ENCODE results near the gene REV3L.
A peak's percentile ranks its signal among the peaks of the same experiment; 100 is the strongest.
"Not testable (repeated sequence)": the region's sequence is repeated elsewhere in the genome, so short reads cannot be mapped to it uniquely, and the experiment has no call there.

REV3L gene

DNA sequence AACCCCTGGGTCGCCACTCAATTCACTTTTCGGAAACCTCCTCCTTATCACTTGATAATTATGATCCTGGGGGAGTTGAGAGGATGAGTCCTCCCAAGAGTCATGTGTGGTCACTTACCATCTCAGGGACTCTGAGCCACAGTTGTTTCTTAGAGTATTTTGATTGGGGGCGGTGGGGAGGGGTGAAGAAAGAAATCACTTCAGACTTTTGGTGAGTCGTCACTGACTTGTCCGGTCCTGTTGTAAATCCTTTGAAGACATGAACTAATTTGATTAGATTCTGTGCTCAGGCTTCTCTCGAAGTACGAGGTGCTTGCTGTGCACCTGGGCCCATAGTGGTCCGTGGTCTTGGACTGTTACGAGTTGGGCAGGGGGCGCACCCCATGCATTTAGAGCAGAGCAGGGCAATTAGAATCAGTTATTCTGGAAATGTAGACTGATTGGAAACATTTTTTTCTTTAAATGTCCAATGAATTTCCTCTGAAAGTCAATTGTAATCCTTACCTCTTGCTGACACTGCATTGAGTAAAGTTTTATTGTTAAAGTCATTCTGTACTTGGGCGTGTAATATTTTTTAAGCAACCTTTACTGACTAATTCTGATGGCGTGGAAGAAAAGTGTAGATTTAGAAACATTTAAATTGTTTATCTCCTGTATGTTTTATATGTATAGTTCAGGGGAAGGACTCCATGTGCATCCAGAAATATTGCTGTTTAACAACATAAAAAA lies 222.3 kb downstream of the REV3L start:
- peak overlapping the region; percentile 3 for H3K4me3 ChIP-seq (ENCODE audit: low read length)
- no peak overlapping the region for H3K9ac ChIP-seq (ENCODE audit: low read length)
- no peaks in the 10 kb centered on the region for H3K9me3 ChIP-seq (ENCODE audit: control insufficient read depth, low read depth, low read length)
- H3K27me3 ChIP-seq (ENCODE audit: control insufficient read depth, insufficient read depth, low read length) = no peaks in the 10 kb centered on the region
- peaks cover 9% of the 10 kb centered on the region for H3K4me1 ChIP-seq (ENCODE audit: control insufficient read depth, low read depth, low read length)
- H3K27ac ChIP-seq (ENCODE audit: low read length) = no peak overlapping the region
- H3K36me3 ChIP-seq (ENCODE audit: control insufficient read depth, low read depth, low read length) = peaks cover 10% of the 10 kb centered on the region

DNA sequence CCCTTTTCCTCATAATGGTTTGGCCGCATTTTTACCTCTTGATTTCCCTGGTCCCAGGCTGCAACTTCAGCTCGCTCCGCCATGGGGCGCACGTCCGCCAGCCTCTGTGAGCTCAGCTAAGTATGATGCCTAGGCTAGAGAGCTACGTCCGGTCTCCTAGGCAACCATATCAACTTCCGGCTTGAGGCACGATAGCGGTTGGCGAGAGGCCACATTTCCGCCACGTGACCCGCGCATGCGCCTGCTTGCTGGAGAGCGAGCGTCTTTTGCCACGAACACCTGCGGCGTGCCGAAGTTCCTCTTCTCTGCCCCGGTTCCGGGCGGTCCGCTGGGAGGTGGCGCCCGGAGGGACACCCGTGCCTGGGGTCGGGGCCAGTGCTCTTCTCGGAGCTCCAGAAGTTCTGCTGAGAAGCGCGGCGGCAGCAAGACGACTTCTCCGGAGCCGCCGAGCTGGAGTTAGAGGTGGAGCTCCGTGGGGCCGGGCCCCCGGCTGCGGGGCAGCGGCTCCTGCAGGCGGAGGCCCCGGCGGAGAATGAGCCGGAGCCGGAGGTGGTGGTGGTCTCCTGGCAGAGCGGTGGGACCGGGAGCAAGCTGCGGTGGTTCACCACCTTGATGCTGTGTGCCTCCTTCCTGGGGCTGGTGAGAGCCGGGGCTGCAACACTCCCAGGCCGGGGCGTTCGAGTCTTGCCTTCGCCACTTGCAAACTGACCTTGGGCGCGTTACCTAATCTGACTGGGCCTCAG lies 223.8 kb downstream of the REV3L start:
- Histone ChIP-seq H3K36me3 (ENCODE audit: control insufficient read depth, low read depth, low read length) (peaks cover 10% of the 10 kb centered on the region), H3K4me3 (ENCODE audit: low read length) (peak overlapping the region; percentile 87), H3K27ac (ENCODE audit: low read length) (peak overlapping the region; percentile 45), H3K27me3 (ENCODE audit: control insufficient read depth, insufficient read depth, low read length) (no peaks in the 10 kb centered on the region), H3K9me3 (ENCODE audit: control insufficient read depth, low read depth, low read length) (no peaks in the 10 kb centered on the region), H3K4me1 (ENCODE audit: control insufficient read depth, low read depth, low read length) (peaks cover 17% of the 10 kb centered on the region), H3K9ac (ENCODE audit: low read length) (peak overlapping the region; percentile 77)

DNA sequence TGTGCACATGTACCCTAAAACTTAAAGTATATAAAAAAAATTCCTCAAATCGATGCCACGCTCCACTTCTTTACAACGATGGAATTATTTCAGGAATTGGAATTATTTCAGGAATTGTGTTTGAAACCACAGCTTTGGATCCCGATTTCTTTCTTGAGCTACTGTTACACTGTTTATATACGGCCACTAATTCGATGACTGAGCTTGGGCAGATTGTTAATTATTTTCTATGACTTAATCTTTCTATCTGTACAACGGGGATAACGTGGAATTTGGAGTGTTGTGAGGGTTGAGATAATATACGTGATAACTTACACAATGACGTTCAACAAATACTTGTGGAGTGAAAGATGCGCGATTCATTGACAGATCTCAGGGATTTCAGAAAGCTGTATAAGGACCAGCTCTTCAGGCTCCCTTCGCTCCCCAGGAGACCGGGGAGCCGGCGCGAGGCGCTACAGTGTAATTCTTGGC lies 224.4 kb downstream of the REV3L start:
- no peaks in the 10 kb centered on the region for H3K9me3 ChIP-seq (ENCODE audit: control insufficient read depth, low read depth, low read length)
- no peak overlapping the region for H3K9ac ChIP-seq (ENCODE audit: low read length)
- no peak overlapping the region for H3K27ac ChIP-seq (ENCODE audit: low read length)
- H3K4me3 ChIP-seq (ENCODE audit: low read length) = peak overlapping the region; percentile 2
- H3K36me3 ChIP-seq (ENCODE audit: control insufficient read depth, low read depth, low read length) = peaks cover 5% of the 10 kb centered on the region
- peaks cover 23% of the 10 kb centered on the region for H3K4me1 ChIP-seq (ENCODE audit: control insufficient read depth, low read depth, low read length)
- peaks cover 2% of the 10 kb centered on the region for H3K27me3 ChIP-seq (ENCODE audit: control insufficient read depth, insufficient read depth, low read length)

DNA sequence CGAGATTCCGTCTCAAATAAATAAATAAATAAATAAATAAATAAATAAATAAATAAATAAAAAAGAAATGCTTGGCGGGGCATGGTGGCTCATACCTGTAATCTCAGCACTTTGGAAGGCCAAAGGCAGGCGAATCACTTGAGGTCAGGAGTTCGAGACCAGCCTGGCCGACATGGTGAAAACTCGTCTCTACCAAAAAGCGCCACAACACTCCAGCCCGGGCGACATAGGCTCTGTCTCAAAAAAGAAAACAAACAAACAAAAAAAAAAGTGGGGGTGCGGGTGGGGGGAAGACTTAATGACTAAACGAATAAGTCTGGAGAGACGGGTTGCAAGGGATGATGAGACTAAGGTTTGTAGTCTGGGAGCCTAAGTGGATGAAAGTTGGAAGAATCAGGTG lies 225.0 kb downstream of the REV3L start:
- peaks cover 8% of the 10 kb centered on the region for H3K27me3 ChIP-seq (ENCODE audit: control insufficient read depth, insufficient read depth, low read length)

DNA sequence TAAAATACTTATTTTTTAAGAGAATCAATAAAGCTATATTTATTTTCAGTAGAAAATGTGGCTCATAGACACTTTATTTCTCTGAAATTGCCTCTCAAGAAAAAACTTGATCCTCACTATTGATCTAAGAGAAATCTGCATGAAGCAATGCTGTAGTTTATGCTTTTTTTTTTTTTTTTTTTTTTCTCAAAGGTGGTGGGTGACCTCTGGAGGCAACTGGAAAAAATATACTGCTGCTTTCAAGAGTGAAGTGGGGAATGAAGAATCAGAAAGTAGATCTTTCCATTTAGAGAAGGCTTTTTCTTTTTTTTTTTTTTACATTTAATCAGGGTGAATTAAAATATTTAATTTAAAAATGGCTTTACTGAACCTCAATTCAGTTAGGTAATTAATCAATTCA lies 226.4 kb downstream of the REV3L start:
- Histone ChIP-seq H3K36me3 (ENCODE audit: control insufficient read depth, low read depth, low read length) (no peaks in the 10 kb centered on the region), H3K9me3 (ENCODE audit: control insufficient read depth, low read depth, low read length) (no peaks in the 10 kb centered on the region), H3K4me3 (ENCODE audit: low read length) (no peak overlapping the region), H3K4me1 (ENCODE audit: control insufficient read depth, low read depth, low read length) (peaks cover 41% of the 10 kb centered on the region), H3K27me3 (ENCODE audit: control insufficient read depth, insufficient read depth, low read length) (peaks cover 10% of the 10 kb centered on the region), H3K27ac (ENCODE audit: low read length) (no peak overlapping the region), H3K9ac (ENCODE audit: low read length) (no peak overlapping the region)

More for the DNA sequence above, 225.0 kb downstream of the REV3L start:
- no peak overlapping the region for H3K27ac ChIP-seq (ENCODE audit: low read length)
- peaks cover 28% of the 10 kb centered on the region for H3K4me1 ChIP-seq (ENCODE audit: control insufficient read depth, low read depth, low read length)
- H3K9ac ChIP-seq (ENCODE audit: low read length) = no peak overlapping the region
- H3K4me3 ChIP-seq (ENCODE audit: low read length) = no peak overlapping the region
- H3K36me3 ChIP-seq (ENCODE audit: control insufficient read depth, low read depth, low read length) = peaks cover 4% of the 10 kb centered on the region
- H3K9me3 ChIP-seq (ENCODE audit: control insufficient read depth, low read depth, low read length) = no peaks in the 10 kb centered on the region

DNA sequence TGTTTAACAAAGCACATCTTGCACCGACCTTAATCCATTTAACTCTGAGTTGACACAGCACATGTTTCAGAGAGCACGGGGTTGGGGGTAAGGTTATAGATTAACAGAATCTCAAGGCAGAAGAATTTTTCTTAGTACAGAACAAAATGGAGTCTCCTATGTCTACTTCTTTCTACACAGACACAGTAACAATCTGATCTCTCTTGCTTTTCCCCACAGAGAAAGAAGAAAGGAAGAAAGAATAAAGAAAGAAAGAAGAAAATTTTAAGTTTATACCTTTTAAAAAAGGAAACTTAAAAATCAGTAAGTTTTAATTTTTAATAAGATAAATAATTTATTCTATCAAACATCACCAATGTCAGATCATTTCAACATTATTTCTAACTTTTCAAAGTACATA lies 227.2 kb downstream of the REV3L start:
- peaks cover 10% of the 10 kb centered on the region for H3K27me3 ChIP-seq (ENCODE audit: control insufficient read depth, insufficient read depth, low read length)
- H3K4me3 ChIP-seq (ENCODE audit: low read length); H3K9ac ChIP-seq (ENCODE audit: low read length); H3K9me3 ChIP-seq (ENCODE audit: control insufficient read depth, low read depth, low read length); H3K36me3 ChIP-seq (ENCODE audit: control insufficient read depth, low read depth, low read length); H3K27ac ChIP-seq (ENCODE audit: low read length): not testable (repeated sequence)
- H3K4me1 ChIP-seq (ENCODE audit: control insufficient read depth, low read depth, low read length) = peaks cover 43% of the 10 kb centered on the region

DNA sequence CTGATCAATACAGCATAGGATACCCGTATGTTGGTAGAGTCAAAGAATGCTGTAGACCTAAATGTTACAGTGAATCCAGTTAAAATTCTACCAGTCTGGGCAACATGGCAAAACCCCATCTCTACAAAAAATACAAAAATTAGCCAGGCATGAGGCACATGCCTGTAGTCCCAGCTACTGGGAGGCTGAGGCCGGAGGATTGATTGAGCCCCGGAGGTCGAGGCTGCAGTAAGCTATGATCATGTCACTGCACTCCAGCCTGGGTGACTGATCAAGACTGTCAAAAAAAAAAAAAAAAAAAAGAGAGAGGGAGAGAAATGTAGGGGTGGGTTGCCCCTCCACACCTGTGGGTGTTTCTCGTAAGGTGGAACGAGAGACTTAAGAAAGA lies 228.2 kb downstream of the REV3L start:
- no peaks in the 10 kb centered on the region for H3K9me3 ChIP-seq (ENCODE audit: control insufficient read depth, low read depth, low read length)
- H3K36me3 ChIP-seq (ENCODE audit: control insufficient read depth, low read depth, low read length) = no peaks in the 10 kb centered on the region
- H3K27ac ChIP-seq (ENCODE audit: low read length) = no peak overlapping the region
- peaks cover 10% of the 10 kb centered on the region for H3K27me3 ChIP-seq (ENCODE audit: control insufficient read depth, insufficient read depth, low read length)
- H3K4me3 ChIP-seq (ENCODE audit: low read length) = peak overlapping the region; percentile 40
- H3K4me1 ChIP-seq (ENCODE audit: control insufficient read depth, low read depth, low read length) = peaks cover 43% of the 10 kb centered on the region
- peak overlapping the region; percentile 9 for H3K9ac ChIP-seq (ENCODE audit: low read length)

DNA sequence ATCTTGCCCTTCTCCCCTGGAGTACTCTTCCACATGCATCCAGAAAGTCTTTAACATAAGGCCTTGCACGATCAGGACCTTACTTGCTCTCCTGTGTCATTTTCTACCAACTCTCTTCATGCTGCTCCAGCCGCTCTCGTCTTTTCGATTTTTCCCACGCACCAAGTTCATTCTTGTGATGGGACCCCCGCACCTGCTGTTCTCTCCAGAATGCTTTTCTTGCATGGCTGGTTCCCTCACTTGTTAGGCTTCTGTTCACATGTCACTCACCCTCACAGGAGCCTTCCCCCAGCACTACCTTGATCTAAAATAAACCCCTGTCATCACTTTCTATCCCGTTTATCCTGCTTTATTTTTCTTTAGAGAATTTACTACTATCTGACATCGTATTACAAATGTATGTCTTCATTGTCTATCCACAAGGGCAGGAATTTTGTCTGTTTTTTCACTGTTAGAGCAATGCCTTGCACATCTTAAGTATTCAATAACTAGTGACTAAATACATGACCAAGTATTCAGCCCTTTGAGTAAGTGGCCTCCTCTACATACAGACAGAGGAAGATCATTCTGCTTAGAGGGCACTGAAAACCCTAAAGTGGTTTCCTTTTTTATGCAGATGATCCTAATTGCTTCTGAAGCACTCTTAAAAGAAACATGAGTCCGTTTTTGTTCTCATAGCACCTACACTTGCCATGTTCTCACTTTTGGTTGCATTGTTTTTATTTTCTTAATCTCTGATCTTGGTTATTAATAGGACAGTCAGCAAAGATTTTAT lies 228.8 kb downstream of the REV3L start:
- peak overlapping the region; percentile 40 for H3K4me3 ChIP-seq (ENCODE audit: low read length)
- H3K9me3 ChIP-seq (ENCODE audit: control insufficient read depth, low read depth, low read length) = no peaks in the 10 kb centered on the region
- H3K9ac ChIP-seq (ENCODE audit: low read length) = peak overlapping the region; percentile 9
- peaks cover 43% of the 10 kb centered on the region for H3K4me1 ChIP-seq (ENCODE audit: control insufficient read depth, low read depth, low read length)
- peaks cover 10% of the 10 kb centered on the region for H3K27me3 ChIP-seq (ENCODE audit: control insufficient read depth, insufficient read depth, low read length)
- peak overlapping the region; percentile 1 for H3K27ac ChIP-seq (ENCODE audit: low read length)
- H3K36me3 ChIP-seq (ENCODE audit: control insufficient read depth, low read depth, low read length) = no peaks in the 10 kb centered on the region

DNA sequence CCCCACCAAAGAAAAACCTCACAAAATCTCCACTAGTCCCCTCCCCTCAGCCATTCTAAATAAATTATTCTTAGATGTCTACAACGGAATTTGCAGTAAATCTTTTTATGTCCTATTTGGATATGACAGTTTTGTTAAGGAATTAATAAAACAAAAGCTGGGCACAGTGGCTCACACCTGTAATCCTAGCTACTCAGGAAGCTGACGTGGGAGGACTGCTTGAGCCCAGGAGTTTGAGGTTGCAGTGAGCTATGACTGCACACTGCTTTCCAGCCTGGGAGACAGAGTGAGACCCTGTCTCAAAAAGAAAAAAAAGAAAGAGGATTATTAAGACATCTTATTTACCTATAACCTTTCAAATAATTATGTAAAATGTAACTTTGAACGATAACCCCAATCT lies 230.3 kb downstream of the REV3L start:
- Histone ChIP-seq H3K27ac (ENCODE audit: low read length) (no peak overlapping the region), H3K9ac (ENCODE audit: low read length) (no peak overlapping the region), H3K27me3 (ENCODE audit: control insufficient read depth, insufficient read depth, low read length) (peaks cover 10% of the 10 kb centered on the region), H3K4me3 (ENCODE audit: low read length) (no peak overlapping the region), H3K4me1 (ENCODE audit: control insufficient read depth, low read depth, low read length) (peaks cover 43% of the 10 kb centered on the region), H3K9me3 (ENCODE audit: control insufficient read depth, low read depth, low read length) (no peaks in the 10 kb centered on the region), H3K36me3 (ENCODE audit: control insufficient read depth, low read depth, low read length) (no peaks in the 10 kb centered on the region)

DNA sequence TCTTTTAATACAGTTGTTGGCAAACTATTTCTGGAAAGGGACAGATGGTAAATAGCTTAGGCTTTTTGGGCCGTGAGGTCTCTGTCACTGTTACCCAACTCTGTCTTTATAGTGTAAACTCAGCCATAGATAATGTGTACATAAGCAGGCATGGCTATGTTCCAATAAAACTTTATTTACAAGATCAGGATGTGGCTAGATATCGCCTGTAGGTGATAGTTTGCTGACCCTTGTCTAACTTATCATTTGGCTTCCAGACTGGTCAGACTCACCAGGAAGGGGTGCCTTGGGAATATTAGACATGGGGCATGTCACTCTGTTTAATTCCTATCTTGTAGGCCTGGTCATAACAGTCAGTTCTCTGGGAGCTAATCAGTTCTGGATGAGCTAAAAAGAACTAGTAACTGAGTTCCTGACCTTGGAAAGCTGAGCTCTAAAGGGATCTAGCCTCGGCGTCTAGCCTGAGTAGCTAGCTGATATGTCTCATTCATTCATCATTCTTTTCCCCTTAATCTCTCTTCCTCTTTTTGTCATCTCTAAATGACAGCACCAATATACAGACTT lies 232.1 kb downstream of the REV3L start:
- Histone ChIP-seq H3K9me3 (ENCODE audit: control insufficient read depth, low read depth, low read length) (no peaks in the 10 kb centered on the region), H3K27ac (ENCODE audit: low read length) (no peak overlapping the region), H3K4me1 (ENCODE audit: control insufficient read depth, low read depth, low read length) (peaks cover 34% of the 10 kb centered on the region), H3K27me3 (ENCODE audit: control insufficient read depth, insufficient read depth, low read length) (peaks cover 10% of the 10 kb centered on the region), H3K9ac (ENCODE audit: low read length) (no peak overlapping the region), H3K36me3 (ENCODE audit: control insufficient read depth, low read depth, low read length) (no peaks in the 10 kb centered on the region), H3K4me3 (ENCODE audit: low read length) (no peak overlapping the region)

All from iPS-18a (cell line).